ENCODE measurements around the gene DNAJC24. TPM values are rescaled to one million over a fixed set of nuclear protein-coding genes. Genes with fewer than 3 reads are reported as not detected.
A peak's percentile ranks its signal among the peaks of the same experiment; 100 is the strongest.
"Not testable (repeated sequence)": the region's sequence is repeated elsewhere in the genome, so short reads cannot be mapped to it uniquely, and the experiment has no call there.

The DNAJC24 gene
- polyA plus RNA-seq, result 16.3 TPM
- long read RNA-seq, donor 1, partial matches to known transcripts, result 8 of 30 reads
- long read RNA-seq, donor 1, other reads (novel, unspliced or antisense), result 19 of 30 reads
- long read RNA-seq, donor 2, partial matches to known transcripts, result 18 of 47 reads
- long read RNA-seq, donor 2, other reads (novel, unspliced or antisense), result 26 of 47 reads
- long read RNA-seq, donor 3, result 0 reads
- long read RNA-seq, donor 4, partial matches to known transcripts, result 0 of 2 reads
- long read RNA-seq, donor 4, other reads (novel, unspliced or antisense), result 0 of 2 reads
- long read RNA-seq, donor 5, partial matches to known transcripts, result 8 of 10 reads
- long read RNA-seq, donor 5, other reads (novel, unspliced or antisense), result 0 of 10 reads
- long read RNA-seq, donor 6, partial matches to known transcripts, result 0 of 5 reads
- long read RNA-seq, donor 6, other reads (novel, unspliced or antisense), result 0 of 5 reads
- long read RNA-seq, donor 7, partial matches to known transcripts, result 0 of 2 reads
- long read RNA-seq, donor 7, other reads (novel, unspliced or antisense), result 0 of 2 reads
- long read RNA-seq, donor 8, partial matches to known transcripts, result 0 of 64 reads
- long read RNA-seq, donor 8, other reads (novel, unspliced or antisense), result 59 of 64 reads
- long read RNA-seq, donor 9, partial matches to known transcripts, result 31 of 78 reads
- long read RNA-seq, donor 9, other reads (novel, unspliced or antisense), result 44 of 78 reads
- long read RNA-seq, donor 10, partial matches to known transcripts, result 0 of 37 reads
- long read RNA-seq, donor 10, other reads (novel, unspliced or antisense), result 35 of 37 reads
- long read RNA-seq, donor 11, partial matches to known transcripts, result 0 of 3 reads
- long read RNA-seq, donor 11, other reads (novel, unspliced or antisense), result 0 of 3 reads

- Histone ChIP-seq H3K36me3 (ENCODE audit: control insufficient read depth, insufficient read depth, low read length) (no peaks in the 10 kb centered on the region), H3K9me3 (ENCODE audit: control insufficient read depth, low read depth, low read length) (no peaks in the 10 kb centered on the region)
- 0% methylated on average over 1 of the region's 53 CpGs for WGBS (ENCODE audit: insufficient coverage, low lambda C conversion rate)
Observed at GRCh38 chr11:31369348-31370329, at the start of gene DNAJC24, which contains the start of gene DCDC1. DNAJC24 (plus strand) TSS chr11:31369860; CDS start chr11:31370749, 889 bp downstream. DCDC1 (minus strand) TSS chr11:31369739; CDS start chr11:31328280, 41,459 bp downstream.

GRCh38 chr11:31321494-31321893 is 48.2 kb upstream of the DNAJC24 start:
- not testable (repeated sequence) for H3K36me3 ChIP-seq (ENCODE audit: control insufficient read depth, insufficient read depth, low read length); H3K4me1 ChIP-seq (ENCODE audit: control insufficient read depth, insufficient read depth, low read length); H3K9me3 ChIP-seq (ENCODE audit: control insufficient read depth, low read depth, low read length); H3K4me3 ChIP-seq (ENCODE audit: low read length); H3K27ac ChIP-seq (ENCODE audit: low read length); H3K27me3 ChIP-seq (ENCODE audit: control insufficient read depth, insufficient read depth, low read length); DNase-seq
- WGBS (ENCODE audit: insufficient coverage, low lambda C conversion rate), result 100% methylated on average over 1 of the region's 15 CpGs

More at GRCh38 chr11:31369348-31370329, at the start of gene DNAJC24, which contains the start of gene DCDC1:
- DNase-seq, result peak; percentile 88 to 93
- peaks cover 4% of the 10 kb centered on the region for H3K4me1 ChIP-seq (ENCODE audit: control insufficient read depth, insufficient read depth, low read length)
- H3K27me3 ChIP-seq (ENCODE audit: control insufficient read depth, insufficient read depth, low read length), result peaks cover 8% of the 10 kb centered on the region
- peak within 1 kb of the TSS; percentile 79 for H3K4me3 ChIP-seq (ENCODE audit: low read length)
- peak within 1 kb of the TSS; percentile 74 for H3K27ac ChIP-seq (ENCODE audit: low read length)

- WGBS (ENCODE audit: insufficient coverage, low lambda C conversion rate), result 100% methylated on average over 2 of the region's 4 CpGs
Observed at GRCh38 chr11:31323145-31323544, 46.5 kb upstream of the DNAJC24 start.

GRCh38 chr11:31325160-31325559 is 44.5 kb upstream of the DNAJC24 start:
- Histone ChIP-seq H3K36me3 (ENCODE audit: control insufficient read depth, insufficient read depth, low read length) (no peaks in the 10 kb centered on the region), H3K4me3 (ENCODE audit: low read length) (no peak overlapping the region), H3K27me3 (ENCODE audit: control insufficient read depth, insufficient read depth, low read length) (no peaks in the 10 kb centered on the region), H3K27ac (ENCODE audit: low read length) (no peak overlapping the region), H3K9me3 (ENCODE audit: control insufficient read depth, low read depth, low read length) (no peaks in the 10 kb centered on the region), H3K4me1 (ENCODE audit: control insufficient read depth, insufficient read depth, low read length) (no peaks in the 10 kb centered on the region)
- no peak for DNase-seq

More at GRCh38 chr11:31323145-31323544, 46.5 kb upstream of the DNAJC24 start:
- Histone ChIP-seq H3K27me3 (ENCODE audit: control insufficient read depth, insufficient read depth, low read length) (no peaks in the 10 kb centered on the region), H3K4me3 (ENCODE audit: low read length) (no peak overlapping the region), H3K36me3 (ENCODE audit: control insufficient read depth, insufficient read depth, low read length) (no peaks in the 10 kb centered on the region), H3K9me3 (ENCODE audit: control insufficient read depth, low read depth, low read length) (no peaks in the 10 kb centered on the region), H3K27ac (ENCODE audit: low read length) (no peak overlapping the region), H3K4me1 (ENCODE audit: control insufficient read depth, insufficient read depth, low read length) (no peaks in the 10 kb centered on the region)
- no peak for DNase-seq

GRCh38 chr11:31326470-31327148 is 43.1 kb upstream of the DNAJC24 start:
- H3K36me3 ChIP-seq (ENCODE audit: control insufficient read depth, insufficient read depth, low read length), result no peaks in the 10 kb centered on the region
- H3K4me1 ChIP-seq (ENCODE audit: control insufficient read depth, insufficient read depth, low read length), result no peaks in the 10 kb centered on the region
- H3K4me3 ChIP-seq (ENCODE audit: low read length), result no peak overlapping the region
- no CpG with 5 or more reads among the region's 2 CpGs for WGBS (ENCODE audit: insufficient coverage, low lambda C conversion rate)
- no peaks in the 10 kb centered on the region for H3K9me3 ChIP-seq (ENCODE audit: control insufficient read depth, low read depth, low read length)
- no peaks in the 10 kb centered on the region for H3K27me3 ChIP-seq (ENCODE audit: control insufficient read depth, insufficient read depth, low read length)
- H3K27ac ChIP-seq (ENCODE audit: low read length), result no peak overlapping the region
- DNase-seq, result no peak

GRCh38 chr11:31327417-31327816 is 42.2 kb upstream of the DNAJC24 start:
- Histone ChIP-seq H3K9me3 (ENCODE audit: control insufficient read depth, low read depth, low read length) (no peaks in the 10 kb centered on the region), H3K27me3 (ENCODE audit: control insufficient read depth, insufficient read depth, low read length) (no peaks in the 10 kb centered on the region), H3K36me3 (ENCODE audit: control insufficient read depth, insufficient read depth, low read length) (no peaks in the 10 kb centered on the region), H3K27ac (ENCODE audit: low read length) (no peak overlapping the region), H3K4me1 (ENCODE audit: control insufficient read depth, insufficient read depth, low read length) (no peaks in the 10 kb centered on the region), H3K4me3 (ENCODE audit: low read length) (no peak overlapping the region)
- no peak for DNase-seq
- 80% methylated on average over 1 of the region's 3 CpGs for WGBS (ENCODE audit: insufficient coverage, low lambda C conversion rate)

GRCh38 chr11:31328697-31329096 is 41.0 kb upstream of the DNAJC24 start:
- DNase-seq, result no peak
- Histone ChIP-seq H3K27ac (ENCODE audit: low read length) (no peak overlapping the region), H3K36me3 (ENCODE audit: control insufficient read depth, insufficient read depth, low read length) (no peaks in the 10 kb centered on the region), H3K4me3 (ENCODE audit: low read length) (no peak overlapping the region), H3K4me1 (ENCODE audit: control insufficient read depth, insufficient read depth, low read length) (no peaks in the 10 kb centered on the region), H3K9me3 (ENCODE audit: control insufficient read depth, low read depth, low read length) (no peaks in the 10 kb centered on the region), H3K27me3 (ENCODE audit: control insufficient read depth, insufficient read depth, low read length) (no peaks in the 10 kb centered on the region)
- no CpG with 5 or more reads among the region's 6 CpGs for WGBS (ENCODE audit: insufficient coverage, low lambda C conversion rate)

- no peaks in the 10 kb centered on the region for H3K4me1 ChIP-seq (ENCODE audit: control insufficient read depth, insufficient read depth, low read length)
- no CpG with 5 or more reads among the region's 2 CpGs for WGBS (ENCODE audit: insufficient coverage, low lambda C conversion rate)
- no peak for DNase-seq
- H3K9me3 ChIP-seq (ENCODE audit: control insufficient read depth, low read depth, low read length), result no peaks in the 10 kb centered on the region
- H3K4me3 ChIP-seq (ENCODE audit: low read length), result no peak overlapping the region
- no peaks in the 10 kb centered on the region for H3K36me3 ChIP-seq (ENCODE audit: control insufficient read depth, insufficient read depth, low read length)
- H3K27ac ChIP-seq (ENCODE audit: low read length), result no peak overlapping the region
- no peaks in the 10 kb centered on the region for H3K27me3 ChIP-seq (ENCODE audit: control insufficient read depth, insufficient read depth, low read length)
Observed at GRCh38 chr11:31337806-31338205, 31.9 kb upstream of the DNAJC24 start.

- WGBS (ENCODE audit: insufficient coverage, low lambda C conversion rate), result 87% methylated on average over 3 of the region's 5 CpGs
- peak; percentile 3 to 5 for DNase-seq
Observed at GRCh38 chr11:31340903-31341572, 28.6 kb upstream of the DNAJC24 start.

More at GRCh38 chr11:31340903-31341572, 28.6 kb upstream of the DNAJC24 start:
- Histone ChIP-seq H3K4me3 (ENCODE audit: low read length) (no peak overlapping the region), H3K9me3 (ENCODE audit: control insufficient read depth, low read depth, low read length) (no peaks in the 10 kb centered on the region), H3K4me1 (ENCODE audit: control insufficient read depth, insufficient read depth, low read length) (no peaks in the 10 kb centered on the region), H3K36me3 (ENCODE audit: control insufficient read depth, insufficient read depth, low read length) (no peaks in the 10 kb centered on the region), H3K27me3 (ENCODE audit: control insufficient read depth, insufficient read depth, low read length) (no peaks in the 10 kb centered on the region), H3K27ac (ENCODE audit: low read length) (no peak overlapping the region)
